Psoas muscle (tissue), 8 donors: ENCODE measurements around the gene KRT6C. TPM values are rescaled to one million over a fixed set of nuclear protein-coding genes. Genes with fewer than 3 reads are reported as not detected.

Source experiments
- ATAC-seq, 4 donors: fragments of 200-7000 bp; cut with Tn5 transposase; one replicate each; pipeline ENCODE4 v1.9.1; 2020; ENCODE audit warnings: moderate library complexity in 3 of 4, mild to moderate bottlenecking in 2 of 4
- DNase-seq, 2 donors: peaks; one replicate each; pipeline ENCODE4 v3.0.0-alpha.2; 2020
- H3K27ac ChIP-seq: fragments of 200-600 bp; one replicate; pipeline ENCODE4 v1.8.0; 2022
- H3K27me3 ChIP-seq, 3 donors: fragments of 200-600 bp in 1 of 3; one replicate each; pipeline versions ENCODE4 v1.6.1 to v1.8.0; 2013 to 2022; ENCODE audit warnings: low read length in 2 of 3, mild to moderate bottlenecking in 2 of 3, moderate library complexity in 1 of 3; ENCODE audit not compliant: insufficient read depth in 3 of 3
- H3K36me3 ChIP-seq, 2 donors: fragments of 200-600 bp in 1 of 2; one replicate each; pipeline versions ENCODE4 v1.6.1 to v1.8.0; 2013 to 2022; ENCODE audit warnings: low read depth in 1 of 2, mild to moderate bottlenecking in 1 of 2, moderate library complexity in 1 of 2; ENCODE audit not compliant: insufficient read depth in 1 of 2
- H3K4me1 ChIP-seq: fragments of 200-600 bp; one replicate; pipeline ENCODE4 v1.8.0; 2022
- H3K4me3 ChIP-seq: fragments of 200-600 bp; one replicate; pipeline ENCODE4 v1.8.0; 2022; ENCODE audit warnings: mild to moderate bottlenecking
- H3K9me3 ChIP-seq: fragments of 200-600 bp; one replicate; pipeline ENCODE4 v1.8.0; 2022
- WGBS, 3 donors: extraction: QIAGEN DNeasy Blood & Tissue Kit; methylation state at CpG; one replicate each; pipeline versions ENCODE4 v1.1.6 to v1.1.7; 2013; 5-methylcytosine and 5-hydroxymethylcytosine counted together
- intact Hi-C, 2 donors: fragments of 100-400 bp; cut with DNase I; formaldehyde crosslinking; loops; one replicate each; pipeline versions ENCODE4 v1.11.0 to v1.14.2; 2022
- polyA plus RNA-seq, 3 donors: library from polyadenylated mRNA; stranded (reverse); fragments of 200-250 nt; gene quantifications; one replicate each; pipeline ENCODE4 v1.2.3, GENCODE V29; 2013
- total RNA-seq, 4 donors: library from RNA; stranded (reverse); fragmentation: NEBNext Ultra II Directional in 2 of 4; extraction: Animal tissue kit (Norgen Biotek cat#: 25700) in 2 of 4; gene quantifications; one replicate each; pipeline versions ENCODE4 v1.2.1 to v1.2.4, GENCODE V29; 2021 to 2023
- TF ChIP-seq, protein P1 (sequence below): fragments of 200-600 bp; IDR thresholded peaks from one replicate; pipeline ENCODE4 v1.8.0; 2022; ENCODE audit warnings: antibody characterized with exemption
- donor health status: healthy with polysubstance abuse.
- donor health status: DM: no; HTN: no; CAD: no; lungs with moderate emphysema.
- donor health status: Bipolar disorder and iron deficiency.
- donor health status: healthy.
- donor health status: DM: yes; HTN: yes; CAD: no.
- donor health status: DM: no; HTN: no; CAD: no.
- donor health status: DM: no; HTN: no; CAD: no.
- donor health status: DM: yes; HTN: yes; CAD: no.

The KRT6C gene
- total and polyA plus RNA-seq, 7 donors: 0.04 to 0.24 (median 0.21) TPM; not detected in 4

GRCh38 chr12:52513736-52514135, 40.1 kb upstream of the KRT6C start:
- 81 to 88% (median 86%) methylated on average over 6 of the region's 6 CpGs for WGBS, 3 donors
- Histone ChIP-seq H3K4me1 (no peaks in the 10 kb centered on the region), H3K27ac (no peak overlapping the region), H3K4me3 (no peak overlapping the region), H3K9me3 (peaks cover 6% of the 10 kb centered on the region), H3K27me3 (peaks cover 0 to 10% (median 3%) of the 10 kb centered on the region in 3 donors), H3K36me3 (no peaks in the 10 kb centered on the region)
- DNase-seq (no peak), ATAC-seq (no peak)
- TF ChIP-seq, protein P1, sequence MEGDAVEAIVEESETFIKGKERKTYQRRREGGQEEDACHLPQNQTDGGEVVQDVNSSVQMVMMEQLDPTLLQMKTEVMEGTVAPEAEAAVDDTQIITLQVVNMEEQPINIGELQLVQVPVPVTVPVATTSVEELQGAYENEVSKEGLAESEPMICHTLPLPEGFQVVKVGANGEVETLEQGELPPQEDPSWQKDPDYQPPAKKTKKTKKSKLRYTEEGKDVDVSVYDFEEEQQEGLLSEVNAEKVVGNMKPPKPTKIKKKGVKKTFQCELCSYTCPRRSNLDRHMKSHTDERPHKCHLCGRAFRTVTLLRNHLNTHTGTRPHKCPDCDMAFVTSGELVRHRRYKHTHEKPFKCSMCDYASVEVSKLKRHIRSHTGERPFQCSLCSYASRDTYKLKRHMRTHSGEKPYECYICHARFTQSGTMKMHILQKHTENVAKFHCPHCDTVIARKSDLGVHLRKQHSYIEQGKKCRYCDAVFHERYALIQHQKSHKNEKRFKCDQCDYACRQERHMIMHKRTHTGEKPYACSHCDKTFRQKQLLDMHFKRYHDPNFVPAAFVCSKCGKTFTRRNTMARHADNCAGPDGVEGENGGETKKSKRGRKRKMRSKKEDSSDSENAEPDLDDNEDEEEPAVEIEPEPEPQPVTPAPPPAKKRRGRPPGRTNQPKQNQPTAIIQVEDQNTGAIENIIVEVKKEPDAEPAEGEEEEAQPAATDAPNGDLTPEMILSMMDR: no peak
- intact Hi-C loops: no loop called here

- TF ChIP-seq, protein P1: no peak
- H3K27ac ChIP-seq: no peak overlapping the region
- ATAC-seq (no peak), DNase-seq (no peak)
- H3K4me3 ChIP-seq: no peak overlapping the region
- no peaks in the 10 kb centered on the region for H3K36me3 ChIP-seq
- H3K9me3 ChIP-seq: peaks cover 6% of the 10 kb centered on the region
- intact Hi-C loops: loop anchor here in 1 of 2 donors (10.0 kb wide), 1 partner anchor 353 kb away; no protein-coding TSS in a partner anchor
- H3K27me3 ChIP-seq: peaks cover 2 to 13% (median 3%) of the 10 kb centered on the region in 3 donors
- whole genome bisulfite sequencing, 3 donors: 44 to 61% (median 55%) methylated on average over 5 of the region's 5 CpGs
- no peaks in the 10 kb centered on the region for H3K4me1 ChIP-seq
Observed at GRCh38 chr12:52508211-52508610, 34.6 kb upstream of the KRT6C start.

DNA sequence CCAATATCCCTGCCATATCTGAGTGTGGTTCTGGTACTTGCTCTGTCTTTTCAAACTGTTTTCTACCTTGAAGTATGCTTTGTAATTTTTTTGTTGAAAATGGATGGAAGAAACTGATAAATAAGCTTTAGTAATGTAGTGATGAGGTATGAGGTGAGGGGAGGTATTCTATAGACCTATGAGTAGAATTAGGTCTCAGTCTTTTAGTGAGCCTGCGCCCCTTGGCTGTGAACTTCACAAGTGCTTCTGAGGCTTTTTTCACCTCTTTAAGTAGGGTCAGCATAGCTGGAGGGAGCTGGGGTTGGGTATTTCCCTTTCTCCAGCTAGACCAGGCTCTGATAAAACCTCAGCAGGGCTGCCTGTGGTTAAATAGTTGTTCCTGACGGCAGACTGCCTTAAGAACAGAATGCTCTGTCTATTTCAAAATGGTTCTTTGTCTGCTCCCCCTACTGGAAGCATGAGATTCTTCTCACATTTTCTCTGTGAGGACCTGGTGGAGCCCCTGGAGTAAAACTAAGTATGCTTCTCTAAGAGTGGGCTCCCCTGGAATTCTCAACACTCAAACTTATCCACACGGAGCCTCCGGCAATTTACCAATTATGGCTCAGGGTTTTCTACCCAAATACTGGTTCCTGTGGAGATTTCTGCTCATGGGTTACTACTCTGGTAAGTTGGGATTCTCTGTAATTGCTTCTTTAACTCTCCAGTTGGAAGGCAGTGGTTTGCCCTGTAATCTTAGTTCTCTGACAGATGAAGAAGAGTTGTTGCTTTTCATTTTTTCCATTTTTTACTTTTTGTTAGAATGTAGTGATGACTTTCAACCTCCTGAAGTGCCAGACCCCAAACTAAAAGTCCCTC, 33.5 kb upstream of the KRT6C start:
- intact Hi-C loops: loop anchor here in 1 of 2 donors (10.0 kb wide), 1 partner anchor 352 kb away; no protein-coding TSS in a partner anchor
- Histone ChIP-seq H3K36me3 (no peaks in the 10 kb centered on the region), H3K27me3 (peaks cover 2 to 13% (median 3%) of the 10 kb centered on the region in 3 donors), H3K27ac (no peak overlapping the region), H3K4me3 (no peak overlapping the region), H3K4me1 (no peaks in the 10 kb centered on the region), H3K9me3 (peaks cover 6% of the 10 kb centered on the region)
- TF ChIP-seq, protein P1: peak; percentile 29
- ATAC-seq (no peak), DNase-seq (no peak)
- 43 to 49% (median 47%) methylated on average over 4 of the region's 4 CpGs for WGBS, 3 donors

DNA sequence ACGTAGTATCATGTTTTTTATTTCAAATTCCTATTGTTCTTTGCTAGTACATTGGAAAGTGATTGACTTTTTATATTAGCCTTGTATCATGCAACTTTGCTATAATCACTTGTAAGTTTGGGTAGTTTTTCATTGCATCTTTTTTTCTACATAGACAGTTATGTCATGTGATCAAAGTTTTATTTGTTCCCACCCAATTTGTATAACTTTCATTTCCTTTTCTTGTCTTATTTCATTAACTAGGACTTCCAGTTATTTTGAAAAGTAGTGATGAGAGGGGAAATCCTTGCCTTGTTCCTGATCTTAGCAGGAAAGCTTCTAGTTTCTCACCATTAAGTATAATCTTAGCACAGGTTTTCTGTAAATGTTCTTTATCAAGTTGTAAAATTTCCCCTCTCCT, 29.3 kb upstream of the KRT6C start:
- Histone ChIP-seq H3K27me3 (peaks cover 2 to 3% (median 3%) of the 10 kb centered on the region in 3 donors), H3K9me3 (no peaks in the 10 kb centered on the region), H3K4me3 (no peak overlapping the region), H3K4me1 (no peaks in the 10 kb centered on the region), H3K36me3 (no peaks in the 10 kb centered on the region), H3K27ac (no peak overlapping the region)
- ATAC-seq (no peak), DNase-seq (no peak)
- WGBS, 3 donors: 85 to 95% (median 91%) methylated on average over 1 of the region's 1 CpG
- TF ChIP-seq, protein P1: no peak
- intact Hi-C loops: loop anchor here in 1 of 2 donors (10.0 kb wide), 1 partner anchor 348 kb away; no protein-coding TSS in a partner anchor
